ENCODE measurements around the gene KCNN1.
A peak's percentile ranks its signal among the peaks of the same experiment; 100 is the strongest.
"Not testable (repeated sequence)": the region's sequence is repeated elsewhere in the genome, so short reads cannot be mapped to it uniquely, and the experiment has no call there.

The KCNN1 gene

DNA sequence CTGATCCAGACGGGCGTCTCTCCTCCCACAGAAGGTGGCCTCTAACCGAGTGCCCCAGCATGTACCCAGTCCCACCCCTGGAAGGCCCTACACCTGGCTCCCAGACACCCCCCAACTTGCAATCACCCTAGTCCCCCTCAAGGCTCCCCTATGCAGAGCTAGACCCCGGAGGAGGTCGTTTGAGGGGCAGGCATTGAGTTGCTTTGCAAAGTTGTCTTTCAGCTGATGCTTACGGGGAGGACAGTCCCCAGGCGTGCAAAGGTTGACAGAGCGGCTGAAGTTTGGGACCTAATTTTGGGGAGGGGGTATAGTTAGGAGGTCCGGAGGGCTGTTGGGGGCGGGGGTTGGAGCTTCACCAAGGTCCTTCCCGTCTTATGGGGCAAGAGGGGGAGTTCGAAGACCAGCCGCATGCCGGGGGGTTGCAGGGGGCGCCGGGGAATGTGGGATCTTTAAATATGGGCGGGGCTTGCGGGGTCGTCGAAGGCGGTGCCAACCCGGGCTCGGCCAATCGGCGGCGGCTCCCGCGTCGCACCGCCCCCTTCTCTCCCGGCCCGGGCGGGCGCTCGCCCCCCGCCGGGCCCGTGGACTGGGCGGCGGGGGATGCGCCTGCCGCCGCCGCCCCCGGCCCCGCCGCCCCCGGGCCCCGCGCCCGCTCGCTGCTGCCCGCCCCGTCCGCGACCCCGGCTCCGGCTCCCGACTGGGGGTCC lies at the start of gene KCNN1:
TSS of gene KCNN1 (plus strand) at position 558 of the 707 bp plus-strand sequence. CDS start 6,782 bp downstream, outside the sequence.
- no peak for DNase-seq (ENCODE audit: low read depth)

DNA sequence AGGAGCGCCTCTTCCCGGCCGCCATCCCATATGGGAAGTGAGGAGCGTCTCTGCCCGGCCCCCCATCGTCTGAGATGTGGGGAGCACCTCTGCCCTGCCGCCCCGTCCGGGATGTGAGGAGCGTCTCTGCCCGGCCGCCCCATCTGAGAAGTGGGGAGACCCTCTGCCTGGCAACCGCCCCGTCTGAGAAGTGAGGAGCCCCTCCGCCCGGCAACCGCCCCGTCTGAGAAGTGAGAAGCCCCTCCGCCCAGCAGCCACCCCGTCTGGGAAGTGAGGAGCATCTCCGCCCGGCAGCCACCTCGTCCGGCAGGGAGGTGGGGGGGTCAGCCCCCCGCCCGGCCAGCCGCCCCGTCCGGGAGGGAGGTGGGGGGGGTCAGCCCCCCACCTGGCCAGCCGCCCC lies 48.8 kb upstream of the KCNN1 start:
- DNase-seq (ENCODE audit: low read depth), result not testable (repeated sequence)

DNA sequence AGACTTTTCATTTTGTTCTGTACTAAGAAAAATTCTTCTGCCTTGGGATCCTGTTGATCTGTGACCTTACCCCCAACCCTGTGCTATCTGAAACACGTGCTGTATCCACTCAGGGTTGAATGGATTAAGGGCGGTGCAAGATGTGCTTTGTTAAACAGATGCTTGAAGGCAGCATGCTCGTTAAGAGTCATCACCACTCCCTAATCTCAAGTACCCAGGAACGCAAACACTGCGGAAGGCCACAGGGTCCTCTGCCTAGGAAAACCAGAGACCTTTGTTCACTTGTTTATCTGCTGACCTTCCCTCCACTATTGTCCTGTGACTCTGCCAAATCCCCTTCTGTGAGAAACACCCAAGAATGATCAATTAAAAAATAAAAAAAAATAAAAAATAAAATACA lies 47.8 kb upstream of the KCNN1 start:
- DNase-seq (ENCODE audit: low read depth), result not testable (repeated sequence)

DNA sequence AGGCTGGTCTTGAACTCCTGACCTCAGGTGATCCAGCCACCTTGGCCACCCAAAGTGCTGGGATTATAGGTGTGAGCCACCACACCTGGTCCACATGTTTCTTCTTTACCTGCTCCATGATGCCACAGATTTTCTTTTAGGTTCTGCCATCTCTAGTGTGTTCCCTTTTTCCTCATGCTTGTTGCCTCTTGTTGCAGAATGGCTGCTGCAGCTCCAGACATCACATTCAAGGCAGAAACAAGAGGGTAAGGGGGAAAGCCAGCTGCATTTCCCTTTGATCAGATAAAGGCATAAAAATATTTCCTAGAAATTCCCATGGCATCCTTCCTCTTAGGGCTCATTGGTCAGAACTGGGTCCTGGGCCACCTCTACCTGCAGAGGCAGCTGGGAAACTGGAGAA lies 46.4 kb upstream of the KCNN1 start:
- DNase-seq (ENCODE audit: low read depth), result no peak

DNA sequence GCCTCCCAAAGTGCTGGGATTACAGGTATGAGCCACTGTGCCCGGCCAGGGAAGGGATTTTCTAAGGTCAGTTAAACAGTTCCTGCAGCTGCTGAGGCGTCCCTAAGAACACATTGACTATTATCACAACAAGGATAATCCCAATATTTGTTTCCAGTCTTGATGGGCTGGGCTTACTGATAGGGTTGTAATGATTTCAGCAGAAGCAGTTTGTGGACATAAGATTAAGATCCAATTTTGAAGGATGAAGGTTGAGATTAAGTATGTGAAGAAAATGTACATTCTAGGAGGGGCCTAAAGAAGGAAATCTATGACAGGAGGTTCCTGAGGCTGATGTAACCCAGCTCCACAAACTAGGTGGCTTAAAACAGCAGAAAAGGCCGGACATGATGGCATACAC lies 44.8 kb upstream of the KCNN1 start:
- DNase-seq (ENCODE audit: low read depth), result no peak

DNA sequence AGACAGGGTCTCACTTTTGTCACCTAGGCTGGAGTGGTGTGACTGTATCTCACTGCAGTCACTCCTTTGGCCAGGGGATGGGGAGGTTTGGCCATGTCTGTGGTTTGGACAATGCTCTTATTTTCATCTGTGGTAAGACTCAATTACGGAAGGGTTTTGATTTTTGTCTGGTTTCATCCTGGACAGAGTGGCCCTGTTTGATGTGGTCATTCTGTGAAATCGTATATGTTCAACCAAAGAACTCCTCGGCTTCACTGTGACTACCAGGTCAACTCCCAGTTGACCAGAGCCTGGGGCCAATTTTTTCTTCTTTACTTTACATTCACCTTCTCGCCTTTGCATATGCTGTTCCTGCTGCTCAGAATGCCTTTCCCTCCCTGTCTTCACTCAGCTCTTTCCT lies 40.9 kb upstream of the KCNN1 start:
- no peak for DNase-seq (ENCODE audit: low read depth)

DNA sequence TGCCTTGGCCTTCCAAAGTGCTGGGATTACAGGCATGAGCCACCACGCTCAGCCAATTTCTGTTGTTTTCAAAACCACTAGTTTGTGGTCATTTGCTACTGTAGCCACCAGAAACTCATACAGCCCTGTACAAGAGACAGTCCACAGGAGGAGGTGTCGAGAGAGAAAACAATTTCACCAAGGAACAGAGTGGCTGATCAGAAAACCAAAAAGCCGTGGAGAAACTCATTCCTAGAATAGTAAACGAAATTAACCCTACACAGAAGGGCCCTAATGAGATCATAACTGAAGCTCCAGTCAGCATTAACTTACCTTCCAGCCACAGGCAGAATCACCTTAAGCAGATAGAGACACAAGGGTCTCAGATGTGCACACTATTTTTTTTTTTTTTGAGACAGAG lies 37.9 kb upstream of the KCNN1 start:
- no peak for DNase-seq (ENCODE audit: low read depth)

DNA sequence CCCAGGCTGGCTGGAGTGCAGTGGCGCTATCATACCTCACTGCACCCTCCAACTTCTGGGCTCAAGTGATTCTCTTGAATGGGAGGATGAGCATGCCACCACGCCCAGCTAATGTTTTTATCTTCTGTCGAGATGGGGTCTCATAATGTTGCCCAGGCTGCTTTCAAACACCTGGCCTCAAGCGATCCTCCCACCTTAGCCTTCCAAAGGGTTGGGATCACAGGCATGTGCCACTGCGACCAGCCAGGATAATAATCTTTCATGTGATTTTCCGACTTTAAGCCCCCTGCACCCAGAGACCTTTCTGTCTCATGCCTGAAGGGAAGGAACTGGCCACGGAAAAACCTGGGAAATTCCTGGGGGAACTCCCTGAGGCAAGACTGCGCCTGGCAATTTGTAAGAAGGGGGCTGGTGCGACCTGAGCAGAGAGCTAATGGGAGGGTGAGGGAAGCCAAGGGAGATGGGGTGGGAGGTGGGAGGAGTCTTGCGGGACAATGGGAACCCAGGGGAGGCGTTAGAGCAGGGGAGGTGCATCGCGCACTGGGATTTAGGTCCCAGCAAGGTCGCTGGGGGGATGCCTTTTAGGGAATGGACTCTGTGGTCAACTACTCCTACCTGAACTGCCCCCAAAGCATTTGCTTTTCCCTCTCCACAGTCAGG lies 35.2 kb upstream of the KCNN1 start:
- DNase-seq (ENCODE audit: low read depth), result no peak

DNA sequence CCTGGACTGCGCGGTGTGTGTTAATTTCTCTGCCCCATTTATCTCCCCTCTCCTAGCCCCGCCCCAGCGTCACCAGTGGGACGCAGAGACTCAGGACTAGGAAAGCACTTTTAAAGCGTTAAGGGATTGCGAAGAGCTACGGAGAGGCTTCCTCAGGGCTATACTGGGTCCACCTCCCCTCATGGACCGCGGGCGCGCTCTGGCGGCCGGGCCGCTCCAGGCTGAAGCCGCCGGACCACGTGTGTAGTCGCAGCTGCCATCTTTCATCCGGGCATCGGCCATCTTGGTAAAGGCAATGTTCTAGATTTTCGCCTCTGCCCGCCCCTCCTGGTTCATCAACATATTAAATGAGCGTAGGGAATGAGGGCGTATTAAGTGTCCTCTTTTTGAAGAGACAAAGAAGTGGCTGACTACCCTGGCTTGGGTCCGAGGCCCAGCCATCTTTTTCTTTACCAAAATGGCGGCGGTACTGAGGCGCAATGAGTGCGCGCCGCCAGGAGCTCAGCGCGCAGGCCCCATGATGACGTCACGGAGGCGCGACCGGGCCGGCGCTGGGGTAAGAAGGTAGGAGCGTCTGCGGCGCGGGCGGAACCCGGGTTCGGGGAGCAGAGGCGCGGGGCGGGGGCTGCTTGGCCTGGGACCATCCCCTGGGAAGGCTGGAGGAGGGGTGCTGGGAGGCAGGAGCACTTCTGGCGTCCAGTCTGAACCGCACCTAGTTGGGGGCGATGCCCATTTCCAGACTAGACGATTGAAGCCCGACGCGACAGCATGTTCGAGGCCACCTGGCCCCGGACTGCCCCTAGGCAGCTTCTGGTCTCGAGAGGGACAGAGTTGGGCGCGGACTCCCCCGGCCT lies 34.2 kb upstream of the KCNN1 start, which contains the start of gene CCDC124:
TSS of gene CCDC124 (plus strand) at position 531 of the 854 bp plus-strand sequence. CDS start 3,406 bp downstream, outside the sequence.
- peak; percentile 92 for DNase-seq (ENCODE audit: low read depth)

DNA sequence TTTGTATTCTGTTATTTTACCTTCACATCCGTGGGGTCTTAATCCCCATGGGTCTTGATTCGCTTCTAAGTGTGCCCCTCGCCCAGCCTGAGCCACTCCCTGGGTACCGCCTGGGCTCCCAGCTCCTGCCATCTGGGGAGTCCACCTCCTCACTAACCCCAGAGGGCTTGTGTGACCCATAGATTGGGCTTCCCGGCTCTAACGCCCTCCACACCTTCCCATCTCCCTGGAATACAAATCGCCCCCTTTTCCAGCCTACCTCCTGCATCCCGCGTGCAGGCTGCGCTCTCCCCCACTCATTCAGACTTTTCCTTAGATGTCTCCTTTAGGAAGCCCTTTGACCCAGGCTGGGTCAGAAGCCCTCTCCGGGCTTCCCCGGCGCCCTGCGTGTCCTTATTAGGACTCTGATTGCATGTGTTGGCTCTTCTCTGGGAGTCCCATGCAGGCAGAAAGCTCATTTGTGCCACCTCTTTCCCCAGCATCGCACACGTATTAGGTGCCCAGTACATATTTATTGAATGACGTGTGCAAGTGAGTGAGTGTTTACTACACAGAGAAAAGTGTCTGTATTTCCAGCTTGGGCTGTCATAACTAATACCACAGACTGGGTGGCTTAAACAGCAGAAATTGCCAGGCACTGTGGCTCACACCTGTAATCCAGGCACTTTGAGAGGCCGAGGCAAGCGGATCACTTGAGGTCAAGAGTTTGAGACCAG lies 33.3 kb upstream of the KCNN1 start:
- peak; percentile 72 for DNase-seq (ENCODE audit: low read depth)

DNA sequence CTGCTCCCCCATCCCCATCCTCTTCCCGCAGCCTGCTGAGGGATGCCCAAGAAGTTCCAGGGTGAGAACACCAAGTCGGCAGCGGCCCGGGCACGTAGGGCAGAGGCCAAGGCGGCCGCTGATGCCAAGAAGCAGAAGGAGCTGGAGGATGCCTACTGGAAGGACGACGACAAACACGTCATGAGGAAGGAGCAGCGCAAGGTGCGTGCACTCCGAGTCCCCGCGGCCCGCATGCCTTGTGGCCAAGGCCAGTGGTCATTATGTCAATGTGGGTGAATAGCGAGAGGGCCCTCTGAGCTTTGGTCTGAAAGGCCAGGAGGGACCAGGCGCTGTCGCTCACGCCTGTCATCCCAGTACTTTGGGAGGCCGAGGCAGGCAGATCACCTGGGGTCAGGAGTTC lies 30.5 kb upstream of the KCNN1 start:
- DNase-seq (ENCODE audit: low read depth), result no peak

DNA sequence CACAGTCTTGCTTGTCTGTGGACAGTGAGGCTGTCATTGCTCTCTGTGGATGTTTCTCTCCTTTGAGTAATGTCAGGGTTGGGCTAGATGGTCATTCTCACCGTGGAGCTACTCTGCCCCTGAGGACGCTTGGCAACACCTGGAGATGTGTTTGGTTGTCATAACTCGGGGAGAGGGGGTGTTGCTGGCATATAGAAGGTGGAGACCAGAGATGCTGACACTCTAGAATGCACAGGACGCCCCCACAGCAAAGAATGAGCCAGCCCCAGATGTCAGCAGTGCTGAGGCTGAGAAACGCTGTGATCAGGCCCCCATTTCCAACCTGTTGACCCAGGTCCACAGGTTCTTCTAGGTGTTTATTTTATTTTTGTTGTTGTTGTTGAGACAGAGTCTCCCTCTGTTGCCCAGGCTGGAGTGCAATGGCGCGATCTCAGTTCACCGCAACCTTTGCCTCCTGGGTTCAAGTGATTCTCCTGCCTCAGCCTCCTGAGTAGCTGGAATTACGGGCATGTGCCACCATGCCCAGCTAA lies 29.5 kb upstream of the KCNN1 start:
- no peak for DNase-seq (ENCODE audit: low read depth)

DNA sequence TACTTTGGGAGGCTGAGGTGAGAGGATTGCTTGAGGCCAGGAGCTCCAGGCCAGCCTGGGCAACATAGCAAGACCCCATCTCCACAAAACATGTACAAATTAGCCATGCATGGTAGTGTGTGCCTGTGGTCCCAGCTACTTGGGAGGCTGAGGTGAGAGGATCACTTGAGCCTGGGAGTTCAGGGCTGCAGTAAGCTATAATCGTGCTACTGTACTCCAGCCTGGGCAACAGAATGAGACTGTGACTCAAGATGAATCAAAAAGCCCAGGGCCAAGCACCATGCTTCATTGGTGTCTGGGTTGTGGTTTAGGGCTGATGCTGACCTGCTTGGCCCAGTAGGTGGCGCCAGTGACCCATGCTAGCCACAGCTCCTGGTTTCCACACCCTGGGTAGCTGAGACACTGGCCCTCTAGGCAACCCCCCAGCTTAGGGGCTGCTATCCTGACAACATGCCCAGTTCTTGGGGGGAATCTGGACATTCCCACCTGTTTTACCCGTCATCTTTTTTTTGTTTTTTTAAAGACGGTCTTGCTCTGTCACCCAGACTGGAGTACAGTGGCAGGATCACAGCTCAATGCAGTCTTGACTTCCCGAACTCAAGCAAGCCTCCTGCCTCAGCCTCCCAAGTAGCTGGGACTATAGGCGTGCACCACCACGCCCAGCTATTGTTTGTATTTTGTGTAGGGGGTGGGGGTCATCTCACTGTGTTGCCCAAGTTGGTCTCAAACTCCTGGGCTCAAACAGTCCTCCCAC lies 28.6 kb upstream of the KCNN1 start:
- peak; percentile 95 for DNase-seq (ENCODE audit: low read depth)

DNA sequence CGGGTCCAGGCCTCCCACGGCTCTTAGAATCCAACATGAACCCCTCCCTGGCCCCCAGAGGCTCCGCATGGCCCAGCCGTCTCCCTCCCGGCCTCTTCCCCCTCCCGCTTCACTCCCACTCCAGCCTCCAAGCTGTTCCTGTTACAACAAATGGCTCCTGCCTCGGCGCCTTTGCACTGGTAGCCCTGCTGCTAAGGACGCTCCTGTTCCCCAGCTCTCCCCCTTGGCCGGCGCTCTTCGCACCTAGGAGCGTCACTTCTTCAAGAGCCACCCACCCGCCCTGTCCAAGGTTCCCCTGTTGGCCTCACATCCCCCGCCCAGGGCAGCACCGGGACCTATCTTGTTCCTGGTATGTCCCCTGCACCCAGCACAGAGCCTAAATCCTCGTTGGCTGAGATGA lies 24.7 kb upstream of the KCNN1 start:
- DNase-seq (ENCODE audit: low read depth), result no peak

DNA sequence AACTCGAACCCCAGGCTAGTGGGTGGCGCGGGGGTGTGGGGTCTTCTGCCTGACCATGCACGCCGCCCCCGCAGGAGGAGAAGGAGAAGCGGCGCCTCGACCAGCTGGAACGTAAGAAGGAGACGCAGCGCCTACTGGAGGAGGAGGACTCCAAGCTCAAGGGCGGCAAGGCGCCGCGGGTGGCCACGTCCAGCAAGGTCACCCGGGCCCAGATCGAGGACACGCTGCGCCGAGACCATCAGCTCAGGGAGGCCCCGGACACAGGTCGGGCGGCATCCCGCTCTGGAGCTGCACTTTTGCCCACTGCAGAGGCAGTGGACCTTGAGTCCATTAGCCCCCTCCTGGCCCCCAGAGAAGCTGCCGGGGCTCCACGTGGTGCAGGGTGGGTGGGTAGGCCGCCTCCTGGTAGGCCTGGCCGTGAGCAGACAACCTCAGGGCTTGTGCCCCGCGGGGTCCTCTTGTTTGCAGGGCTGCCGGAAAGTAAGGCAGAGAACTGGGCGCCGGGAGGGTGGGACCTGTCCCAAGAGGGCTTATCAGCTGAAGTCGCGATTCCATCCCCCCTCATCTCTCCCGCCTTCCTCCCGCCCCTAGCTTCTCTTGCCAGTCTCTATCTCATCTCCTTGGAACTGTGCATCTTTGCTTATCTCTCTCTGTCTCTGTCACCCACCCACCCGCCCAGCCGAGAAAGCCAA lies 24.2 kb upstream of the KCNN1 start:
- no peak for DNase-seq (ENCODE audit: low read depth)

DNA sequence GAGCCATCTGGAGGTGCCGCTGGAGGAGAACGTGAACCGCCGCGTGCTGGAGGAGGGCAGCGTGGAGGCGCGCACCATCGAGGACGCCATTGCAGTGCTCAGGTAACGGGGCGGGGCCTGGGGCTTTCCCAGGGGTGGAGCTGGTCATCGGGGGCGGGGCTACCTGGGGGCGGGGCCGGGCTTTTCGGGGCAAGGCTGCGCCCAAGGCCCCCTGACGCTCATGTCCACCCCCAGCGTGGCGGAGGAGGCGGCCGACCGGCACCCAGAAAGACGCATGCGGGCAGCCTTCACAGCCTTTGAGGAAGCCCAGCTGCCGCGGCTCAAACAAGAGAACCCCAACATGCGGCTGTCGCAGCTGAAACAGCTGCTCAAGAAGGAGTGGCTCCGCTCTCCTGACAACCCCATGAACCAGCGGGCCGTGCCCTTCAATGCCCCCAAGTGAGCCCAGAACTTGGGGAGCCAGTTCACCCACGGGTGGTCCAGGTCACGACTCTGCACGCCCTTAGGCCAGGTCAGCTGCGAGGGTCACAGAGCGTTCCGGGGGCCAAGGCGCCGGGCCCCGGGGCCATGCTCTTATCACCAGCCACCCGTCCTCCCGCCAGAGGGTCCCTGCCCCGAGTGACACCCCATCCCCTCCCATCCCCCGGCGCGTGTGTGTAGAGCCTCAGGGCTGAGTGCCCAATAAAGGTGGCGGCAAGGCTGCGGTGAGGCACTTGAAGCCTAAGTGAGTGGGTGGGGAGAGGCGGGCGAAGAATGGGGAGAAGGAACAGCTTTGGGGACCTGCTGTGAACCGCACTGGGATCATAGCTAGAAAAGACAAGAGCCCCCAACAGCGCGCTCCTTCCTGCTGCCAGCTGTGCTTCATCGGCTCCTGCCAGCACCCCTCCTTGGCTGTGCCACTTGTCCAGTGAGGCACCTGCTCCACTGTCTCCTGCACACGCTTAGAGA lies 23.4 kb upstream of the KCNN1 start:
- no peak for DNase-seq (ENCODE audit: low read depth)

DNA sequence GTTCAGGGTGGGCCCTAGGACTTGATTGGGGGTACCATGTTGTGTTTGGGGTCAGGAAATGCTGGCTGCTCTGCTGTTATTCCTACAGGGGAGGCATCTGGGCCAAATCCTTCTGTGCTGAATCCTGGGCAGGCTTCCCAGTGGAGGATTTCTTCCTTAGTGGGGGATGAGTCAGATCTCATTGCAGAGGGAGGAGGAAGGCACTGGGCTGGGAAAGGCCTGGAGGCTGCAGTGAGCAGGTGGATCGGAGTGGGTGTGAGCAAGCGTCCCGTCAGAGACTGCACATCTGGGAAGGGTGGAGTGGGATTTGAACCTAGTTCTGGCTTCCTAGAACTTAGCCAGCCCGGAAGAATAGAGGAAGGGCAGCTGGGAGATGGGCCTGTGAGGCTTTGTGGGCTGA lies 22.6 kb upstream of the KCNN1 start:
- DNase-seq (ENCODE audit: low read depth), result peak; percentile 91

DNA sequence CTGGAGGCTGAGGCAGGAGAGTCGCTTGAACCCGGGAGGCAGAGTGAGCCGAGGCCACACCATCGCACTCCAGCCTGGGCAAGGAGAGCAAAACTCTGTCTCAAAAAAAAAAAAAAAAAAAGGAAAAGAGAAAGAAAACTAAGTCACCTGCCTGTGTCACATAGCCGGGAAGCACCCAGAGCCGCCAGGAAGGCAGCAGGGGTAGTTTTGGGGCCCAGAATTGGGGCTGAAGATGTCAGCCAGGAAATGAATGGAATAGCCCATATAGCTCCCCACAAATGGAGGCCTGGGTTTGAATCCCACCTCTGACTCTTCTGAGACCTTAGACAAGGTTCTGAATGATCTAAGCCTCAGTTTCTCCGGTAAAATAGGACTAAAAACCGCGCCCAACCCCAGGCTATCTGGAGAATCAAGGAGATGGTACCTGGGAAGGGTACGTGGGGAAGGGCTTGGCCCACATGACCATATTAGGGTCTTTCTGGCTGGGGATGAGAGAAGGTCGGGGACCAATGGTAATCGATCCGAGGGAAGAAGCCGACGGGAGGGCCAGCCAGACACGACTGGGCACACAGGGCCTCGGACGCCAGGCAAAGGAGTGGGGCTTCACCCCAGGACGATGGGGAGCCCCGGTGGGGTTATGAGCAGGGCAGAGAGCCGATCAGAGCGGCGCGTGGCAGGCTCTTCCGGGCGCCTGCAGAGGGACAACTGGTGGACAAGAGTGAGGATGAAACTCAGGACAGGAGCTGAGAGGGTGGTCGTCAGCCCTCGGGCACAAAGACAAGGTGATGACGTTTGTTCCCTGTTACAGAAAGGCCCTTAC lies 19.7 kb upstream of the KCNN1 start:
- no peak for DNase-seq (ENCODE audit: low read depth)

Measured in ELR (cell line).